Ishikawa (cell line): ENCODE data around the gene SPRED2.

Source experiments
- CEBPB ChIP-seq: IDR thresholded peaks from 2 replicates; pipeline ENCODE4 v1.6.1; 2012
- CREB1 ChIP-seq: IDR thresholded peaks from 2 replicates; pipeline ENCODE4 v1.6.1; 2012; ENCODE audit warnings: low read depth
- EP300 ChIP-seq: IDR thresholded peaks from 2 replicates; pipeline ENCODE4 v1.6.1; 2012; ENCODE audit warnings: borderline replicate concordance
- FOXM1 ChIP-seq: IDR thresholded peaks from 2 replicates; pipeline ENCODE4 v1.6.1; 2012; ENCODE audit warnings: low read depth, borderline replicate concordance
- NFIC ChIP-seq: IDR thresholded peaks from 2 replicates; pipeline ENCODE4 v1.6.1; 2012
- RAD21 ChIP-seq: IDR thresholded peaks from 2 replicates; pipeline ENCODE4 v1.6.1; 2012; ENCODE audit warnings: low read depth
- TAF1 ChIP-seq: IDR thresholded peaks from 2 replicates; pipeline ENCODE4 v1.6.1; 2012; ENCODE audit warnings: low read depth, mild to moderate bottlenecking
- TCF12 ChIP-seq: IDR thresholded peaks from 2 replicates; pipeline ENCODE4 v1.6.1; 2012; ENCODE audit warnings: low read depth
- TF ChIP-seq, protein P1 (sequence below): IDR thresholded peaks from 2 replicates; pipeline ENCODE4 v1.6.1; 2012
- TF ChIP-seq, protein P2 (sequence below): IDR thresholded peaks from 2 replicates; pipeline ENCODE4 v1.6.1; 2012
- TF ChIP-seq, protein P3 (sequence below): IDR thresholded peaks from 2 replicates; pipeline ENCODE4 v1.6.1; 2012; ENCODE audit warnings: low read depth, mild to moderate bottlenecking

DNA sequence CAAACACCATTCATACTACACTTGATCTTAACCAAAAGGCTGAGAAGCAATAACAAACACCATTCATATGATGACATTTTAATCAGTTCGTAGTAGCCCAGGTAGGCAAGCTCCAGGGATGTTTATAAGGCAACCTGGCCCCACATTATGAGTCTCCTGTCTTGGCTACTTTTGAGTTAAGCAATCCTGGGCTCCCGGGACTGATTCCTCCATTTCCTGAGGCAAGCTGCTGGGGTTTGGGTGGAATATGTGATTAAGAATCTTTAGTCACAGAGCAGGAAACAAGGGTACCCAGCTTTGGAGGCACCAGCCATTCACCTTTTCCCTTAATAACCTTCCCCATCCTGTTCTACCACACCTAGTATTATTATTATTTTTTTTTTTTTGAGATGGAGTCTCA is 24.5 kb upstream of the SPRED2 start:
- TF ChIP-seq TAF1: no peak
- TF ChIP-seq CEBPB: no peak
- no peak for TF ChIP-seq TCF12
- TF ChIP-seq, protein P1, sequence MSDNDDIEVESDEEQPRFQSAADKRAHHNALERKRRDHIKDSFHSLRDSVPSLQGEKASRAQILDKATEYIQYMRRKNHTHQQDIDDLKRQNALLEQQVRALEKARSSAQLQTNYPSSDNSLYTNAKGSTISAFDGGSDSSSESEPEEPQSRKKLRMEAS: no peak
- TF ChIP-seq CREB1: no peak
- no peak for TF ChIP-seq EP300
- TF ChIP-seq, protein P2, sequence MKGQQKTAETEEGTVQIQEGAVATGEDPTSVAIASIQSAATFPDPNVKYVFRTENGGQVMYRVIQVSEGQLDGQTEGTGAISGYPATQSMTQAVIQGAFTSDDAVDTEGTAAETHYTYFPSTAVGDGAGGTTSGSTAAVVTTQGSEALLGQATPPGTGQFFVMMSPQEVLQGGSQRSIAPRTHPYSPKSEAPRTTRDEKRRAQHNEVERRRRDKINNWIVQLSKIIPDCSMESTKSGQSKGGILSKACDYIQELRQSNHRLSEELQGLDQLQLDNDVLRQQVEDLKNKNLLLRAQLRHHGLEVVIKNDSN: no peak
- no peak for TF ChIP-seq FOXM1
- no peak for TF ChIP-seq RAD21
- no peak for TF ChIP-seq NFIC
- TF ChIP-seq, protein P3, sequence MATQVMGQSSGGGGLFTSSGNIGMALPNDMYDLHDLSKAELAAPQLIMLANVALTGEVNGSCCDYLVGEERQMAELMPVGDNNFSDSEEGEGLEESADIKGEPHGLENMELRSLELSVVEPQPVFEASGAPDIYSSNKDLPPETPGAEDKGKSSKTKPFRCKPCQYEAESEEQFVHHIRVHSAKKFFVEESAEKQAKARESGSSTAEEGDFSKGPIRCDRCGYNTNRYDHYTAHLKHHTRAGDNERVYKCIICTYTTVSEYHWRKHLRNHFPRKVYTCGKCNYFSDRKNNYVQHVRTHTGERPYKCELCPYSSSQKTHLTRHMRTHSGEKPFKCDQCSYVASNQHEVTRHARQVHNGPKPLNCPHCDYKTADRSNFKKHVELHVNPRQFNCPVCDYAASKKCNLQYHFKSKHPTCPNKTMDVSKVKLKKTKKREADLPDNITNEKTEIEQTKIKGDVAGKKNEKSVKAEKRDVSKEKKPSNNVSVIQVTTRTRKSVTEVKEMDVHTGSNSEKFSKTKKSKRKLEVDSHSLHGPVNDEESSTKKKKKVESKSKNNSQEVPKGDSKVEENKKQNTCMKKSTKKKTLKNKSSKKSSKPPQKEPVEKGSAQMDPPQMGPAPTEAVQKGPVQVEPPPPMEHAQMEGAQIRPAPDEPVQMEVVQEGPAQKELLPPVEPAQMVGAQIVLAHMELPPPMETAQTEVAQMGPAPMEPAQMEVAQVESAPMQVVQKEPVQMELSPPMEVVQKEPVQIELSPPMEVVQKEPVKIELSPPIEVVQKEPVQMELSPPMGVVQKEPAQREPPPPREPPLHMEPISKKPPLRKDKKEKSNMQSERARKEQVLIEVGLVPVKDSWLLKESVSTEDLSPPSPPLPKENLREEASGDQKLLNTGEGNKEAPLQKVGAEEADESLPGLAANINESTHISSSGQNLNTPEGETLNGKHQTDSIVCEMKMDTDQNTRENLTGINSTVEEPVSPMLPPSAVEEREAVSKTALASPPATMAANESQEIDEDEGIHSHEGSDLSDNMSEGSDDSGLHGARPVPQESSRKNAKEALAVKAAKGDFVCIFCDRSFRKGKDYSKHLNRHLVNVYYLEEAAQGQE: no peak
